Nephron progenitor cell (in vitro differentiated cells): ENCODE results near the gene BLCAP.

ENCODE experiments used
- DNase-seq: peaks from one replicate; pipeline ENCODE4 v3.0.0; 2021
- H3K27ac Mint-ChIP-seq: 2 replicates; pipeline ENCODE4 v1.8.0; 2021; ENCODE audit warnings: mild to moderate bottlenecking, moderate library complexity, mixed read lengths
- H3K27me3 Mint-ChIP-seq: 2 replicates; pipeline ENCODE4 v1.8.0; 2021; ENCODE audit warnings: mild to moderate bottlenecking, low read depth, mixed read lengths; ENCODE audit not compliant: poor library complexity
- H3K36me3 Mint-ChIP-seq: 2 replicates; pipeline ENCODE4 v1.8.0; 2021; ENCODE audit warnings: low read depth, mixed read lengths
- H3K4me1 Mint-ChIP-seq: 2 replicates; pipeline ENCODE4 v1.8.0; 2021; ENCODE audit warnings: mixed read lengths
- H3K4me3 Mint-ChIP-seq: 2 replicates; pipeline ENCODE4 v1.8.0; 2021; ENCODE audit warnings: mild to moderate bottlenecking, moderate library complexity, mixed read lengths
- H3K9me3 Mint-ChIP-seq: 2 replicates; pipeline ENCODE4 v1.8.0; 2021; ENCODE audit warnings: mild to moderate bottlenecking, moderate library complexity, mixed read lengths
- TF ChIP-seq, protein P1 (sequence below): fragments of 200-600 bp; sonication (generic); IDR thresholded peaks from 2 replicates; pipeline ENCODE4 v1.5.0; 2021; ENCODE audit warnings: antibody characterized with exemption

The BLCAP gene

GRCh38 chr20:37505263-37506151, 22.2 kb downstream of the BLCAP start:
- Mint-ChIP-seq H3K27me3 (no peaks in the 10 kb centered on the region), H3K27ac (no peak overlapping the region), H3K9me3 (no peaks in the 10 kb centered on the region), H3K4me1 (no peaks in the 10 kb centered on the region), H3K36me3 (peaks cover 4% of the 10 kb centered on the region), H3K4me3 (no peak overlapping the region)
- no peak for DNase-seq
- TF ChIP-seq, protein P1, sequence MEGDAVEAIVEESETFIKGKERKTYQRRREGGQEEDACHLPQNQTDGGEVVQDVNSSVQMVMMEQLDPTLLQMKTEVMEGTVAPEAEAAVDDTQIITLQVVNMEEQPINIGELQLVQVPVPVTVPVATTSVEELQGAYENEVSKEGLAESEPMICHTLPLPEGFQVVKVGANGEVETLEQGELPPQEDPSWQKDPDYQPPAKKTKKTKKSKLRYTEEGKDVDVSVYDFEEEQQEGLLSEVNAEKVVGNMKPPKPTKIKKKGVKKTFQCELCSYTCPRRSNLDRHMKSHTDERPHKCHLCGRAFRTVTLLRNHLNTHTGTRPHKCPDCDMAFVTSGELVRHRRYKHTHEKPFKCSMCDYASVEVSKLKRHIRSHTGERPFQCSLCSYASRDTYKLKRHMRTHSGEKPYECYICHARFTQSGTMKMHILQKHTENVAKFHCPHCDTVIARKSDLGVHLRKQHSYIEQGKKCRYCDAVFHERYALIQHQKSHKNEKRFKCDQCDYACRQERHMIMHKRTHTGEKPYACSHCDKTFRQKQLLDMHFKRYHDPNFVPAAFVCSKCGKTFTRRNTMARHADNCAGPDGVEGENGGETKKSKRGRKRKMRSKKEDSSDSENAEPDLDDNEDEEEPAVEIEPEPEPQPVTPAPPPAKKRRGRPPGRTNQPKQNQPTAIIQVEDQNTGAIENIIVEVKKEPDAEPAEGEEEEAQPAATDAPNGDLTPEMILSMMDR, result no peak

DNA sequence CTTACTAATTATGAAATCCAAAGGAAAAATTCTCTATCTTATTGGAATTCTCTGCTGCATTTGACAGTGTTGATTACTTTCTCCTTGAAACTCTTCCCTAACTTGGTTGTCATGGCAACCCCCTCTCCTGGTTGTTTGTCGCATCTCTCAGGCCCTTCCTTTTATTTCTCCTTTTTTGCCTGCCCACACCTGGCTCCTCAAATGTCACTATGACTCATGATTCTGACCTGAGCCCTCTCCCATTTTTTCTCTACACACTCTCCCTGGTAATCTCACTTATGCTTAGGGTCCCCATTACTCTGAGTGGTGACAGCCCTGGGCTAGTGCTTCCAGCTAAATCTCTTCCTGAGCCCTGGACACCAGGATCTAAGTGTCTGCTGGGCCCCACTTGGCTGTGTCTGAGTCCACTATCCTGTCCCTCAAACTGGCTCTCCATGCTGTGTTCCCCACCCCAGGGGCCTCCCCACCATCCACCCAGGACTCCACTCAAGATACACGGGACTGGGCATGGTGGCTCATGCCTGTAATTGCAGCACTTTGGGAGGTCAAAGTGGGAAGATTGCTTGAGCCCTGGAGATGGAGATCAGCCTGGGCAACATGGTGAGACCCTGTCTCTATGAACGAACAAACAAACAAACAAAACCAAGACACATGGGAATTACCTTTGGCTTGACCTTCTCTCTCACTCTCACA, 23.1 kb downstream of the BLCAP start:
- no peaks in the 10 kb centered on the region for H3K9me3 Mint-ChIP-seq
- DNase-seq, result no peak
- no peaks in the 10 kb centered on the region for H3K27me3 Mint-ChIP-seq
- H3K27ac Mint-ChIP-seq, result no peak overlapping the region
- H3K36me3 Mint-ChIP-seq, result no peaks in the 10 kb centered on the region
- H3K4me1 Mint-ChIP-seq, result no peaks in the 10 kb centered on the region
- H3K4me3 Mint-ChIP-seq, result no peak overlapping the region
- TF ChIP-seq, protein P1, result no peak

GRCh38 chr20:37503256-37503927, 24.3 kb downstream of the BLCAP start:
- no peak for DNase-seq
- TF ChIP-seq, protein P1, result no peak
- H3K27ac Mint-ChIP-seq, result no peak overlapping the region
- peaks cover 5% of the 10 kb centered on the region for H3K36me3 Mint-ChIP-seq
- no peaks in the 10 kb centered on the region for H3K4me1 Mint-ChIP-seq
- no peaks in the 10 kb centered on the region for H3K9me3 Mint-ChIP-seq
- H3K27me3 Mint-ChIP-seq, result no peaks in the 10 kb centered on the region
- no peak overlapping the region for H3K4me3 Mint-ChIP-seq

DNA sequence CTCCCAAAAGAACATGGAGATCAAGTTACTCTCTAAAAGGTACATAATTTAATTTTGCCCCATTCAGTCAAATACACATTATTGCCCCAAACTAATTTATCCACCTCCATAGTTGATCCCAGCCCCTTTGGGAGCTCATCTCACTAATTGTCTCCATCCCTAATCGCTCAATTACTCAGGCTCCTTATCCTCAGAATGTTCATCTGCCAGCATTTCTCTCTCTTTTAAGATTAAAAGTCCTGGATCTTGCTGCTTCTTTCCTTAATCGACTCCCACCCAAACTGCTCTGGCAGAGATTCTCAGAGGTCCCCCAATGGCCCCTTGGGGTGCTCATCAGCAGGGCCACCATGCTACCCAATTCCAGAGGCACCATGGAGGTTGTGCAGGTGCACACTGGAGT, 25.0 kb downstream of the BLCAP start:
- Mint-ChIP-seq H3K36me3 (peaks cover 8% of the 10 kb centered on the region), H3K27ac (no peak overlapping the region), H3K4me3 (no peak overlapping the region), H3K4me1 (no peaks in the 10 kb centered on the region), H3K27me3 (no peaks in the 10 kb centered on the region), H3K9me3 (no peaks in the 10 kb centered on the region)
- TF ChIP-seq, protein P1, result no peak
- no peak for DNase-seq

DNA sequence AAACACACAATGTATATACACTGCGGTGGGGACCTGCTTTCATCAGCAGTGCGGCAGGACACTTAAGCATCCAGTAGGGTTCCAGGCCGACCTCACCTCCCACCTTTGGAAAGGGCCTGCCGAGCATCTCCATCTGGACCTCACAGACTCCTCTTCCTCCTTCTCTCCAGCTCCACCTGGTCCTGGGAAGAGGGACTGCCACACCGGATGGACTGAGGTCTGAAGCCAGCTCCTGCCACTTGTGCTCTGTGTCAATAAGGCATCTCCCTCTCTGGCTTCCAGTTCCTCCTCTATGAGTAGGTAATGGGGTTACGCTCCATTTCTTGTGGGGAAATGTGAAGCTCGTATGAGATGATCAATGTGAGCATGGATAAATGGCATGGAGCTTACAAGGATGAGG, 25.7 kb downstream of the BLCAP start:
- Mint-ChIP-seq H3K9me3 (no peaks in the 10 kb centered on the region), H3K36me3 (peaks cover 8% of the 10 kb centered on the region), H3K4me1 (no peaks in the 10 kb centered on the region), H3K27me3 (no peaks in the 10 kb centered on the region), H3K4me3 (no peak overlapping the region), H3K27ac (no peak overlapping the region)
- TF ChIP-seq, protein P1, result no peak
- DNase-seq, result no peak
